Measurements from ENCODE around the gene TMEM273. TPM values are rescaled to one million over a fixed set of nuclear protein-coding genes. Genes with fewer than 3 reads are reported as not detected.
A peak's percentile ranks its signal among the peaks of the same experiment; 100 is the strongest.

The TMEM273 gene
- total RNA-seq, 1 donor from 2014 or later = 82.3 TPM

GRCh38 chr10:49111320-49111698, 76.9 kb downstream of the TMEM273 start:
- Histone ChIP-seq H3K27me3 (no peaks in the 10 kb centered on the region), H3K9me3 (no peaks in the 10 kb centered on the region), H3K4me1 (peaks cover 26 to 86% of the 10 kb centered on the region in 2 donors), H3K27ac (peak overlapping the region; percentile 73 to 81), H3K36me3 (no peaks in the 10 kb centered on the region), H3K4me3 (peak overlapping the region in 1 of 2 donors; percentile 41)
- intact Hi-C loops (cut with DNase I) = loop anchor here (5.0 to 10.0 kb wide), 2 partner anchors 423 to 804 kb away; partner anchors contain the start of genes ERCC6 and MAPK8
- TF ChIP-seq, protein P1, sequence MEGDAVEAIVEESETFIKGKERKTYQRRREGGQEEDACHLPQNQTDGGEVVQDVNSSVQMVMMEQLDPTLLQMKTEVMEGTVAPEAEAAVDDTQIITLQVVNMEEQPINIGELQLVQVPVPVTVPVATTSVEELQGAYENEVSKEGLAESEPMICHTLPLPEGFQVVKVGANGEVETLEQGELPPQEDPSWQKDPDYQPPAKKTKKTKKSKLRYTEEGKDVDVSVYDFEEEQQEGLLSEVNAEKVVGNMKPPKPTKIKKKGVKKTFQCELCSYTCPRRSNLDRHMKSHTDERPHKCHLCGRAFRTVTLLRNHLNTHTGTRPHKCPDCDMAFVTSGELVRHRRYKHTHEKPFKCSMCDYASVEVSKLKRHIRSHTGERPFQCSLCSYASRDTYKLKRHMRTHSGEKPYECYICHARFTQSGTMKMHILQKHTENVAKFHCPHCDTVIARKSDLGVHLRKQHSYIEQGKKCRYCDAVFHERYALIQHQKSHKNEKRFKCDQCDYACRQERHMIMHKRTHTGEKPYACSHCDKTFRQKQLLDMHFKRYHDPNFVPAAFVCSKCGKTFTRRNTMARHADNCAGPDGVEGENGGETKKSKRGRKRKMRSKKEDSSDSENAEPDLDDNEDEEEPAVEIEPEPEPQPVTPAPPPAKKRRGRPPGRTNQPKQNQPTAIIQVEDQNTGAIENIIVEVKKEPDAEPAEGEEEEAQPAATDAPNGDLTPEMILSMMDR (IDR thresholded peaks at IDR 0.05) = no peak
- DNase-seq (ENCODE audit: low spot score in 2 of 2) = no peak

DNA sequence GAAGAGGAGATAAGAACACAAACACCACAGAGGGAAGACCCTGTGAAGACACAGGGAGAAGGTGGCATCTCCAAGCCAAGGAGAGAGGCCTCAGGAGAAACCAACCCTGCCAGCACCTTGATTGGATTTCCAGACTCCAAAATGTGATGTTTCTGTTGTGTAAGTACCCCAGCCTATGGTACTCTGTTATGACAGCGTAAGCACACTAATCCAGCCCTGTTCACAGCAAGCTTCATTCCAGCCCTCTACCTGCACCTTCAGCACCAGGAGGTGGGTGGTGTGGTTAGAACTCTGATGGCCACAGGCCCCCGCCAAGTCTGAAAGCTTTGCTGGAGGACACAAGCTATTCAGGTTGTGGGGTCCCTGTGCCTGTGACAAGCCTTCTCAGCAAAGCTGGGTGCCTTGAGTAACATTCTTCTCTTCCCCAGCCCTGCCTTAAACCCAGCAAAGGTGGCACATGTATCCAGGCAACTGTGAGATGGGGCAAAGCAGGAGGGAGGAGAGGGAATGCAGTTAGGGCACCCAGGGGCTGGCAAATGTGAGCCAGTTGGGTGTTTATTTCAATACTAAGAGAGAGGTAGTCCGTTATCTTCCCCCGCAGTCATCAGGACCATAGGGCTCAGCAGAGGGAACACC, 77.4 kb downstream of the TMEM273 start:
- Histone ChIP-seq H3K27me3 (no peaks in the 10 kb centered on the region), H3K27ac (peak overlapping the region; percentile 73 to 81), H3K4me3 (peak overlapping the region in 1 of 2 donors; percentile 41), H3K36me3 (no peaks in the 10 kb centered on the region), H3K4me1 (peaks cover 26 to 85% of the 10 kb centered on the region in 2 donors), H3K9me3 (no peaks in the 10 kb centered on the region)
- no peak for DNase-seq (ENCODE audit: low spot score in 2 of 2)
- intact Hi-C loops (cut with DNase I) = loop anchor here (5.0 to 10.0 kb wide), 2 partner anchors 424 to 804 kb away; partner anchors contain the start of genes ERCC6 and MAPK8
- TF ChIP-seq, protein P1 (IDR thresholded peaks at IDR 0.05) = no peak

GRCh38 chr10:49109669-49110340, 78.4 kb downstream of the TMEM273 start:
- H3K36me3 ChIP-seq = no peaks in the 10 kb centered on the region
- TF ChIP-seq, protein P1 (IDR thresholded peaks at IDR 0.05) = no peak
- H3K9me3 ChIP-seq = no peaks in the 10 kb centered on the region
- H3K4me3 ChIP-seq = peak overlapping the region in 1 of 2 donors; percentile 41
- peaks cover 29 to 91% of the 10 kb centered on the region in 2 donors for H3K4me1 ChIP-seq
- H3K27me3 ChIP-seq = no peaks in the 10 kb centered on the region
- H3K27ac ChIP-seq = peak overlapping the region; percentile 73 to 81
- intact Hi-C loops (cut with DNase I) = loop anchor here (5.0 to 10.0 kb wide), 2 partner anchors 425 to 803 kb away; partner anchors contain the start of genes ERCC6 and MAPK8
- peak in 1 of 2 donors; percentile 75 for DNase-seq (ENCODE audit: low spot score in 2 of 2)

DNA sequence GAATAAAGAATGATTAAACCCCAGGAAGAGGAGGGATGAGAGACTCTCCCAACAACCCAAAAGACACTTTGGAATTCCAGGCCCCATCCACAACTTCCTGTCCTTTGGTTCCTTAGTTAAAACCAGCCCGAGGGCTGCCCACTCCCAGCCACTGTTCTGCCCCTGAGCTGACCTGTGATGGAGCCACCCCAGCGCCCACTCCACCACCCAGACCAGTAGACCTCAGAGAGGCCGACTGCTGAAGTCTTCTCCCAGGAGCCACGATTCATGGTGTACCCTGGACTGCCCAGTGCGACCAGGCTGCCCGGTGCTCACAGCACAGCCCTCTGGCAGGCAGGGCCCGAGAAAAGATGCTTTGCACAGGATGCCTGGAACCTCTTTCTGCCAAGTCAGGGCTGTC, 79.5 kb downstream of the TMEM273 start:
- peak overlapping the region; percentile 73 to 81 for H3K27ac ChIP-seq
- intact Hi-C loops (cut with DNase I) = no loop called here
- no peaks in the 10 kb centered on the region for H3K36me3 ChIP-seq
- DNase-seq (ENCODE audit: low spot score in 2 of 2) = no peak
- H3K9me3 ChIP-seq = no peaks in the 10 kb centered on the region
- peaks cover 33 to 90% of the 10 kb centered on the region in 2 donors for H3K4me1 ChIP-seq
- TF ChIP-seq, protein P1 (IDR thresholded peaks at IDR 0.05) = no peak
- no peaks in the 10 kb centered on the region for H3K27me3 ChIP-seq
- no peak overlapping the region for H3K4me3 ChIP-seq

DNA sequence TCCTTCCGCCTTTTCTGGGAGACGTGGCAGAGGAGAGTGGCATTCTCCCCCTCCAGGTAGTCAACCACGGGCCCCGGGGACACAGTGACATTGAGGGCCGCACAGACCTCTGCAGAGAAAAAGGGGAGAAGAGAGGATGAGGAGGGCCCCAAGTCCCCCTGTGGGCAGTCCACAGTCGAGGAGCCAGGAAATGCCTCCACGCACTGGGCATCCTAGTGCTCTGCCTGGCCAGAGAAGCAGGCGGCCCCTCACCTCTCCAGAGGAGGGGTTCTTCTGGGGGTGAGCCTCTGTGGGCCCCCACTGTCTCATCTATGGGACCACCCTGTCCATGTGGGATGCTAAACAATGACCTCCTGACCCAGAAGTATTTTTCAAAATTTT, 80.3 kb downstream of the TMEM273 start:
- no peaks in the 10 kb centered on the region for H3K36me3 ChIP-seq
- no peaks in the 10 kb centered on the region for H3K27me3 ChIP-seq
- H3K9me3 ChIP-seq = no peaks in the 10 kb centered on the region
- H3K4me3 ChIP-seq = no peak overlapping the region
- intact Hi-C loops (cut with DNase I) = no loop called here
- TF ChIP-seq, protein P1 (IDR thresholded peaks at IDR 0.05) = no peak
- peaks cover 33 to 85% of the 10 kb centered on the region in 2 donors for H3K4me1 ChIP-seq
- DNase-seq (ENCODE audit: low spot score in 2 of 2) = no peak
- peak overlapping the region; percentile 73 to 81 for H3K27ac ChIP-seq
